SK-N-SH (cell line): Measurements from ENCODE around the gene FADD.

Experiments
- EP300 ChIP-seq, 2 experiments: IDR thresholded peaks; 2 replicates each; pipeline versions ENCODE4 v1.4.0 to v1.6.1; 2012; ENCODE audit warnings: borderline replicate concordance in 1 of 2, low read depth in 1 of 2, low read length in 1 of 2
- POLR2AphosphoS5 ChIP-seq: IDR thresholded peaks from 2 replicates; pipeline ENCODE4 v1.6.1; 2012; ENCODE audit warnings: low read depth, low read length
- RFX5 ChIP-seq: IDR thresholded peaks from 2 replicates; pipeline ENCODE4 v1.6.1; 2012; ENCODE audit warnings: mild to moderate bottlenecking, improper control_type of control experiment, low read length
- TF ChIP-seq, protein P1 (sequence below): fragments of 200-600 bp; sonication (generic); IDR thresholded peaks from 2 replicates; pipeline ENCODE4 v1.6.1; 2017; ENCODE audit warnings: antibody characterized with exemption, mild to moderate bottlenecking, moderate library complexity
- TF ChIP-seq, protein P2 (sequence below): fragments of 150-350 bp; IDR thresholded peaks from 2 replicates; pipeline ENCODE4 v1.6.1; 2017; ENCODE audit warnings: antibody characterized with exemption, low read length, low read depth, borderline replicate concordance
- TF ChIP-seq, protein P3 (sequence below): IDR thresholded peaks from 2 replicates; pipeline ENCODE4 v1.4.0; 2012; ENCODE audit warnings: low read depth
- TF ChIP-seq, protein P4 (sequence below): IDR thresholded peaks from 2 replicates; pipeline ENCODE4 v1.6.1; 2012; ENCODE audit warnings: mild to moderate bottlenecking, low read depth, low read length, moderate library complexity
- TF ChIP-seq, protein P5 (sequence below): fragments of 150-350 bp; IDR thresholded peaks from 2 replicates; pipeline ENCODE4 v1.6.1; 2016; ENCODE audit warnings: mild to moderate bottlenecking, low read depth, low read length

DNA sequence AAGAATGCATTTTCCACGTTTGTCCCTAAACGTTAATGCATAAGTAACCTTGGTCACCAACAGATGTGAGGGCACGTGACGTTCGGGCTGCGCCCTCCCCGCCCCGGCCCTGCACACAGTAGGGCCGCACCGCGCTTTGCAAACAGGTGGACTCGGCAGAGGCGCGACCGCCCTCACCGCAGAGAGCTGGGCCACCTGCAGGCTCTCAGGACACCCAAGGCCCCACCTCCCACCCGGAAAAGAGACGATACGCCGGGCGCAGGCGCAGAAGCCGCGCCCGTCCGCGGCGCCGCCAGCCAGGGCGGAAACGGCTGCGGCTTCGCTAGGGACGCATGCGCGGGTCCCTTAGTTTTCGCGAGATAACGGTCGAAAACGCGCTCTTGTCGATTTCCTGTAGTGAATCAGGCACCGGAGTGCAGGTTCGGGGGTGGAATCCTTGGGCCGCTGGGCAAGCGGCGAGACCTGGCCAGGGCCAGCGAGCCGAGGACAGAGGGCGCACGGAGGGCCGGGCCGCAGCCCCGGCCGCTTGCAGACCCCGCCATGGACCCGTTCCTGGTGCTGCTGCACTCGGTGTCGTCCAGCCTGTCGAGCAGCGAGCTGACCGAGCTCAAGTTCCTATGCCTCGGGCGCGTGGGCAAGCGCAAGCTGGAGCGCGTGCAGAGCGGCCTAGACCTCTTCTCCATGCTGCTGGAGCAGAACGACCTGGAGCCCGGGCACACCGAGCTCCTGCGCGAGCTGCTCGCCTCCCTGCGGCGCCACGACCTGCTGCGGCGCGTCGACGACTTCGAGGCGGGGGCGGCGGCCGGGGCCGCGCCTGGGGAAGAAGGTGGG lies at the start of gene FADD:
- TF ChIP-seq, protein P1, sequence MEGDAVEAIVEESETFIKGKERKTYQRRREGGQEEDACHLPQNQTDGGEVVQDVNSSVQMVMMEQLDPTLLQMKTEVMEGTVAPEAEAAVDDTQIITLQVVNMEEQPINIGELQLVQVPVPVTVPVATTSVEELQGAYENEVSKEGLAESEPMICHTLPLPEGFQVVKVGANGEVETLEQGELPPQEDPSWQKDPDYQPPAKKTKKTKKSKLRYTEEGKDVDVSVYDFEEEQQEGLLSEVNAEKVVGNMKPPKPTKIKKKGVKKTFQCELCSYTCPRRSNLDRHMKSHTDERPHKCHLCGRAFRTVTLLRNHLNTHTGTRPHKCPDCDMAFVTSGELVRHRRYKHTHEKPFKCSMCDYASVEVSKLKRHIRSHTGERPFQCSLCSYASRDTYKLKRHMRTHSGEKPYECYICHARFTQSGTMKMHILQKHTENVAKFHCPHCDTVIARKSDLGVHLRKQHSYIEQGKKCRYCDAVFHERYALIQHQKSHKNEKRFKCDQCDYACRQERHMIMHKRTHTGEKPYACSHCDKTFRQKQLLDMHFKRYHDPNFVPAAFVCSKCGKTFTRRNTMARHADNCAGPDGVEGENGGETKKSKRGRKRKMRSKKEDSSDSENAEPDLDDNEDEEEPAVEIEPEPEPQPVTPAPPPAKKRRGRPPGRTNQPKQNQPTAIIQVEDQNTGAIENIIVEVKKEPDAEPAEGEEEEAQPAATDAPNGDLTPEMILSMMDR: no peak
- TF ChIP-seq, protein P2, sequence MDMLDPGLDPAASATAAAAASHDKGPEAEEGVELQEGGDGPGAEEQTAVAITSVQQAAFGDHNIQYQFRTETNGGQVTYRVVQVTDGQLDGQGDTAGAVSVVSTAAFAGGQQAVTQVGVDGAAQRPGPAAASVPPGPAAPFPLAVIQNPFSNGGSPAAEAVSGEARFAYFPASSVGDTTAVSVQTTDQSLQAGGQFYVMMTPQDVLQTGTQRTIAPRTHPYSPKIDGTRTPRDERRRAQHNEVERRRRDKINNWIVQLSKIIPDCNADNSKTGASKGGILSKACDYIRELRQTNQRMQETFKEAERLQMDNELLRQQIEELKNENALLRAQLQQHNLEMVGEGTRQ: no peak
- TF ChIP-seq, protein P3, sequence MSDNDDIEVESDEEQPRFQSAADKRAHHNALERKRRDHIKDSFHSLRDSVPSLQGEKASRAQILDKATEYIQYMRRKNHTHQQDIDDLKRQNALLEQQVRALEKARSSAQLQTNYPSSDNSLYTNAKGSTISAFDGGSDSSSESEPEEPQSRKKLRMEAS: peak; percentile 29
- TF ChIP-seq RFX5: no peak
- TF ChIP-seq POLR2AphosphoS5: peak; percentile 81
- no peak for TF ChIP-seq EP300 (IDR thresholded peaks at IDR 0.05; ENCODE audit: borderline replicate concordance in 1 of 2, low read depth in 1 of 2, low read length in 1 of 2)
- TF ChIP-seq, protein P4, sequence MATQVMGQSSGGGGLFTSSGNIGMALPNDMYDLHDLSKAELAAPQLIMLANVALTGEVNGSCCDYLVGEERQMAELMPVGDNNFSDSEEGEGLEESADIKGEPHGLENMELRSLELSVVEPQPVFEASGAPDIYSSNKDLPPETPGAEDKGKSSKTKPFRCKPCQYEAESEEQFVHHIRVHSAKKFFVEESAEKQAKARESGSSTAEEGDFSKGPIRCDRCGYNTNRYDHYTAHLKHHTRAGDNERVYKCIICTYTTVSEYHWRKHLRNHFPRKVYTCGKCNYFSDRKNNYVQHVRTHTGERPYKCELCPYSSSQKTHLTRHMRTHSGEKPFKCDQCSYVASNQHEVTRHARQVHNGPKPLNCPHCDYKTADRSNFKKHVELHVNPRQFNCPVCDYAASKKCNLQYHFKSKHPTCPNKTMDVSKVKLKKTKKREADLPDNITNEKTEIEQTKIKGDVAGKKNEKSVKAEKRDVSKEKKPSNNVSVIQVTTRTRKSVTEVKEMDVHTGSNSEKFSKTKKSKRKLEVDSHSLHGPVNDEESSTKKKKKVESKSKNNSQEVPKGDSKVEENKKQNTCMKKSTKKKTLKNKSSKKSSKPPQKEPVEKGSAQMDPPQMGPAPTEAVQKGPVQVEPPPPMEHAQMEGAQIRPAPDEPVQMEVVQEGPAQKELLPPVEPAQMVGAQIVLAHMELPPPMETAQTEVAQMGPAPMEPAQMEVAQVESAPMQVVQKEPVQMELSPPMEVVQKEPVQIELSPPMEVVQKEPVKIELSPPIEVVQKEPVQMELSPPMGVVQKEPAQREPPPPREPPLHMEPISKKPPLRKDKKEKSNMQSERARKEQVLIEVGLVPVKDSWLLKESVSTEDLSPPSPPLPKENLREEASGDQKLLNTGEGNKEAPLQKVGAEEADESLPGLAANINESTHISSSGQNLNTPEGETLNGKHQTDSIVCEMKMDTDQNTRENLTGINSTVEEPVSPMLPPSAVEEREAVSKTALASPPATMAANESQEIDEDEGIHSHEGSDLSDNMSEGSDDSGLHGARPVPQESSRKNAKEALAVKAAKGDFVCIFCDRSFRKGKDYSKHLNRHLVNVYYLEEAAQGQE: peak; percentile 7; the same call in 1 of the 2 replicates
- TF ChIP-seq, protein P5, sequence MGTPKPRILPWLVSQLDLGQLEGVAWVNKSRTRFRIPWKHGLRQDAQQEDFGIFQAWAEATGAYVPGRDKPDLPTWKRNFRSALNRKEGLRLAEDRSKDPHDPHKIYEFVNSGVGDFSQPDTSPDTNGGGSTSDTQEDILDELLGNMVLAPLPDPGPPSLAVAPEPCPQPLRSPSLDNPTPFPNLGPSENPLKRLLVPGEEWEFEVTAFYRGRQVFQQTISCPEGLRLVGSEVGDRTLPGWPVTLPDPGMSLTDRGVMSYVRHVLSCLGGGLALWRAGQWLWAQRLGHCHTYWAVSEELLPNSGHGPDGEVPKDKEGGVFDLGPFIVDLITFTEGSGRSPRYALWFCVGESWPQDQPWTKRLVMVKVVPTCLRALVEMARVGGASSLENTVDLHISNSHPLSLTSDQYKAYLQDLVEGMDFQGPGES: no peak
